Chondrocyte (in vitro differentiated cells): Measurements from ENCODE around the gene POTEH. TPM values are rescaled to one million over a fixed set of nuclear protein-coding genes. Genes with fewer than 3 reads are reported as not detected.
"Not testable (repeated sequence)": the region's sequence is repeated elsewhere in the genome, so short reads cannot be mapped to it uniquely, and the experiment has no call there.

Source experiments
- DNase-seq: peaks from one replicate; pipeline ENCODE4 v3.0.0; 2021; ENCODE audit warnings: mixed read lengths, low spot score
- H3K27ac Mint-ChIP-seq: one replicate; pipeline ENCODE4 v1.8.0; 2021; ENCODE audit warnings: mild to moderate bottlenecking, moderate library complexity, mixed read lengths; ENCODE audit not compliant: unreplicated experiment
- H3K27me3 Mint-ChIP-seq: 2 replicates; pipeline ENCODE4 v1.8.0; 2021; ENCODE audit warnings: low read depth, mixed read lengths
- H3K36me3 Mint-ChIP-seq: 2 replicates; pipeline ENCODE4 v1.8.0; 2021; ENCODE audit warnings: low read depth, mixed read lengths
- H3K4me1 Mint-ChIP-seq: 2 replicates; pipeline ENCODE4 v1.8.0; 2021; ENCODE audit warnings: low read depth, mild to moderate bottlenecking, mixed read lengths
- H3K4me3 Mint-ChIP-seq: one replicate; pipeline ENCODE4 v1.8.0; 2021; ENCODE audit warnings: mild to moderate bottlenecking, moderate library complexity, mixed read lengths; ENCODE audit not compliant: unreplicated experiment
- H3K9me3 Mint-ChIP-seq: 2 replicates; pipeline ENCODE4 v1.8.0; 2021; ENCODE audit warnings: low read depth, mixed read lengths
- total RNA-seq: library from RNA; stranded (reverse); gene quantifications from 3 replicates; pipeline ENCODE4 v1.2.1, GENCODE V29; 2021

Gene POTEH
- total RNA-seq, 1 donor from 2014 or later, result not detected

DNA sequence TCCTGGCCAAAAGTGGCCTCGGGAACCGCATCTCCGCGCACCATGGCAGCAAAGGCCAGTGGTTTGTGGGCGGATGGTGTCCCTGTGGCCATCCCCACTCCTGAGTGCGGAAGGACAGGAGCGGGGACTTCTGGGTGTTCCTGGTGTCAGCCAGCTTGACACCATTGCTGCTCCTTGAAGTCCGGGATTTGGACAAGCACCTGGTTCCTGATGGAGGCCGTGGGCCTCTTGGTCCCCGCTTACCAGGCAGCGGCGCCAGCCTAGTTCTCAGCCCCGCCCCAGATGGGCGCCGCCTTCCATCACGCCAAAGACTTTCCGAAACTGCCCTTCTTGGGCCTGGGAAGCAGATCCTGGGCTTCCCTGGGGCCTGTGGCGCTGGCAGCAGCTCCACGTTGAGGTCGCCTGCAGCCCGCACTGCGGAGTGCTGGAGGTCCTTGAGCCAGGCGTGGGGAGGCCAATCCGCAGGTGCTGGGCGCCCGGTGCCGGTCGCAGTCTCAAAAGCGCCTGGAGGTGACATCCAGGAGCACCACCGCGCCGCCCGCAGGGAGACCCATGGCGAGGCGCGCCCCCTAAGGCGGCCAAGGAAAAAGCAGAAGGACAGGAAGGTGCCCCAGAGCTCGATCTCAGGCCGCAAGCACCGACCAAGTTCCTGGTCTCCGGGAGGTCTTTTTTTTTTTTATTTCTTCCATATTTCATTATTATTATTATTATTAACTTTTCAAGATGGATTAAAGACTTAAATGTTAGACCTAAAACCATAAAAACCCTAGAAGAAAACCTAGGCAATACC lies 59.5 kb downstream of the POTEH start:
- H3K4me3 Mint-ChIP-seq, H3K27ac Mint-ChIP-seq, H3K27me3 Mint-ChIP-seq, H3K36me3 Mint-ChIP-seq, H3K4me1 Mint-ChIP-seq, H3K9me3 Mint-ChIP-seq: not testable (repeated sequence)
- peak; percentile 95 for DNase-seq

DNA sequence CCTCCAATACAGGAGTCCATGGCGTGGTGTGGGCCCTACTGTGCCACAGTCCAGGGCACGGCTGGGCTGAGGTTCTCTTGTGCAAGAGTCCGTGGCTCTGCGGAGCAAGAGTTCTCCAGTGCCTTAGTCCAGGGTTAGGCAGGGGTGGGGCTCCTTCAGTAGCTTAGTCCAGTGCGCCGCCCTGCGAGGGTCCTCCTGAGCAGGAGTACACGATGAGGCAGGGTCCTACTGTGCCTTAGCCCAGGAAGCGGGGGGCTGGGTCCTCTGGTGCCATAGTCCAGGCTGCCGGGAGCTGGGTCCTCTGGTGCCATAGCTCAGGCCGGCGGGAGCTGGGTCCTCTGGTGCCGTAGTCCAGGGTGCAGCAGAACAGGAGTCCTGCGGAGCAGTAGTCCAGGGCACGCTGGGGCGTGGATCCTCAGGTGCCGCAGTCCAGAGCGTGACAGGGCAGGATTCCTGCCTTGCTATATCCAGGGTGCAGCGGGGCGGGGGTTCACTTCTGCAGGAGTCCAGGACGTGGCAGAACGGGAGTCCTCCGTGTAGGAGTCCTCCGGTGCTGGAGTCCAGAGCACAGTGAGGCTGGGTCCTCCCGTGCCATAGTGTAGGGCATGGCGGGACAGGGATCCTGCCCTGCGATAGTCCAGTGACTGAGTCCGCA lies 69.7 kb downstream of the POTEH start:
- not testable (repeated sequence) for H3K27me3 Mint-ChIP-seq, DNase-seq, H3K27ac Mint-ChIP-seq, H3K4me1 Mint-ChIP-seq, H3K9me3 Mint-ChIP-seq, H3K4me3 Mint-ChIP-seq, H3K36me3 Mint-ChIP-seq

- H3K27ac Mint-ChIP-seq, H3K9me3 Mint-ChIP-seq, H3K27me3 Mint-ChIP-seq, DNase-seq, H3K4me3 Mint-ChIP-seq, H3K36me3 Mint-ChIP-seq, H3K4me1 Mint-ChIP-seq: not testable (repeated sequence)
These were observed 70.7 kb downstream of the POTEH start for GRCh38 chr22:15760388-15761150.

GRCh38 chr22:15761151-15761777 lies 71.4 kb downstream of the POTEH start:
- not testable (repeated sequence) for H3K4me1 Mint-ChIP-seq, H3K27ac Mint-ChIP-seq, H3K36me3 Mint-ChIP-seq, H3K27me3 Mint-ChIP-seq, H3K4me3 Mint-ChIP-seq, H3K9me3 Mint-ChIP-seq
- peak; percentile 84 for DNase-seq

GRCh38 chr22:15763559-15763958 lies 73.7 kb downstream of the POTEH start:
- not testable (repeated sequence) for DNase-seq, H3K27ac Mint-ChIP-seq, H3K36me3 Mint-ChIP-seq, H3K9me3 Mint-ChIP-seq, H3K4me3 Mint-ChIP-seq, H3K27me3 Mint-ChIP-seq, H3K4me1 Mint-ChIP-seq

Other genes with a start within 250 kb of the POTEH start
- not detected in 3 replicates for gene OR11H1, start 161.8 kb upstream of the POTEH start, total RNA-seq